ENCODE data around the gene TCEA2.
A peak's percentile ranks its signal among the peaks of the same experiment; 100 is the strongest.

Gene TCEA2

GRCh38 chr20:64049060-64049877 lies 13.7 kb upstream of the TCEA2 start, which contains the start of gene SOX18:
Gene SOX18 (minus strand): TSS chr20:64049639. CDS start chr20:64049516, 123 bp downstream.
- Histone ChIP-seq H3K4me3 (ENCODE audit: control insufficient read depth in 1 of 7, extremely low read depth in 1 of 7, insufficient read depth in 4 of 7, low read depth in 2 of 7, low read length in 6 of 7) (peak within 1 kb of the TSS in 5 of 7 experiments; percentile 40 to 67 (median 51)), H3K27ac (ENCODE audit: insufficient read depth in 1 of 2, low read depth in 1 of 2, low read length in 2 of 2, poor library complexity in 1 of 2, severe bottlenecking in 2 of 2) (peak within 1 kb of the TSS in 1 of 2 experiments; percentile 61), H3K9me3 (ENCODE audit: control extremely low read depth in 1 of 5, control insufficient read depth in 4 of 5, insufficient read depth in 2 of 5, low read depth in 1 of 5, low read length in 4 of 5) (no peaks in the 10 kb centered on the region), H3K36me3 (ENCODE audit: control insufficient read depth in 4 of 4, insufficient read depth in 4 of 4, low read length in 3 of 4) (peaks cover 0 to 4% (median 0%) of the 10 kb centered on the region in 4 experiments), H3K27me3 (replicated peaks in 2 of 5; ENCODE audit: control insufficient read depth in 4 of 5, insufficient read depth in 5 of 5, low read length in 4 of 5) (peaks cover 0 to 30% (median 0%) of the 10 kb centered on the region in 5 experiments), H3K4me1 (ENCODE audit: control extremely low read depth in 1 of 4, control insufficient read depth in 4 of 4, insufficient read depth in 4 of 4, low read length in 3 of 4) (peaks cover 0 to 88% (median 65%) of the 10 kb centered on the region in 4 experiments)
- ChIA-PET CTCF (interaction anchor here (1.3 to 15.2 kb wide), 3 partner anchors 10 to 21 kb away, joined by 3 to 187 read pairs (median 37); partner anchors contain the start of gene C20orf204), POLR2A (interaction anchor here (0.6 kb wide), 1 partner anchor 10 kb away, joined by 3 read pairs; no protein-coding TSS in a partner anchor)
- WGBS (ENCODE audit: insufficient coverage): under 1% methylated on average over 46 of the region's 111 CpGs
- DNase-seq: peak in 2 of 3 donors; percentile 50 to 56

GRCh38 chr20:64049878-64050260 lies 13.1 kb upstream of the TCEA2 start:
- WGBS (ENCODE audit: insufficient coverage): 8% methylated on average over 13 of the region's 16 CpGs
- H3K27ac ChIP-seq (ENCODE audit: insufficient read depth in 1 of 2, low read depth in 1 of 2, low read length in 2 of 2, poor library complexity in 1 of 2, severe bottlenecking in 2 of 2): peak overlapping the region in 1 of 2 experiments; percentile 61
- peak overlapping the region in 5 of 7 experiments; percentile 20 to 67 (median 50) for H3K4me3 ChIP-seq (ENCODE audit: control insufficient read depth in 1 of 7, extremely low read depth in 1 of 7, insufficient read depth in 4 of 7, low read depth in 2 of 7, low read length in 6 of 7)
- peaks cover 2 to 89% (median 65%) of the 10 kb centered on the region in 4 experiments for H3K4me1 ChIP-seq (ENCODE audit: control extremely low read depth in 1 of 4, control insufficient read depth in 4 of 4, insufficient read depth in 4 of 4, low read length in 3 of 4)
- no peak for DNase-seq
- H3K9me3 ChIP-seq (ENCODE audit: control extremely low read depth in 1 of 5, control insufficient read depth in 4 of 5, insufficient read depth in 2 of 5, low read depth in 1 of 5, low read length in 4 of 5): no peaks in the 10 kb centered on the region
- H3K27me3 ChIP-seq (replicated peaks in 2 of 5; ENCODE audit: control insufficient read depth in 4 of 5, insufficient read depth in 5 of 5, low read length in 4 of 5): peaks cover 0 to 30% (median 0%) of the 10 kb centered on the region in 5 experiments
- H3K36me3 ChIP-seq (ENCODE audit: control insufficient read depth in 4 of 4, insufficient read depth in 4 of 4, low read length in 3 of 4): peaks cover 0 to 4% (median 0%) of the 10 kb centered on the region in 4 experiments
- POLR2A ChIA-PET: interaction anchor here (0.6 kb wide), 1 partner anchor 11 kb away, joined by 3 read pairs; no protein-coding TSS in a partner anchor
- CTCF ChIA-PET: interaction anchor here (1.1 to 15.2 kb wide), 5 partner anchors 11 to 58 kb away, joined by 3 to 187 read pairs (median 5); partner anchors contain the start of genes C20orf204 and NPBWR2

- peak overlapping the region in 5 of 7 experiments; percentile 20 to 67 (median 50) for H3K4me3 ChIP-seq (ENCODE audit: control insufficient read depth in 1 of 7, extremely low read depth in 1 of 7, insufficient read depth in 4 of 7, low read depth in 2 of 7, low read length in 6 of 7)
- H3K4me1 ChIP-seq (ENCODE audit: control extremely low read depth in 1 of 4, control insufficient read depth in 4 of 4, insufficient read depth in 4 of 4, low read length in 3 of 4): peaks cover 2 to 89% (median 67%) of the 10 kb centered on the region in 4 experiments
- H3K9me3 ChIP-seq (ENCODE audit: control extremely low read depth in 1 of 5, control insufficient read depth in 4 of 5, insufficient read depth in 2 of 5, low read depth in 1 of 5, low read length in 4 of 5): no peaks in the 10 kb centered on the region
- 52% methylated on average over 15 of the region's 23 CpGs for whole genome bisulfite sequencing (ENCODE audit: insufficient coverage)
- POLR2A ChIA-PET: no interaction called here
- CTCF ChIA-PET: interaction anchor here (1.1 to 15.2 kb wide), 5 partner anchors 12 to 58 kb away, joined by 3 to 187 read pairs (median 5); partner anchors contain the start of genes C20orf204 and NPBWR2
- peaks cover 0 to 30% (median 0%) of the 10 kb centered on the region in 5 experiments for H3K27me3 ChIP-seq (replicated peaks in 2 of 5; ENCODE audit: control insufficient read depth in 4 of 5, insufficient read depth in 5 of 5, low read length in 4 of 5)
- peak overlapping the region in 1 of 2 experiments; percentile 61 for H3K27ac ChIP-seq (ENCODE audit: insufficient read depth in 1 of 2, low read depth in 1 of 2, low read length in 2 of 2, poor library complexity in 1 of 2, severe bottlenecking in 2 of 2)
- H3K36me3 ChIP-seq (ENCODE audit: control insufficient read depth in 4 of 4, insufficient read depth in 4 of 4, low read length in 3 of 4): peaks cover 0 to 4% (median 0%) of the 10 kb centered on the region in 4 experiments
- DNase-seq: peak in 1 of 3 donors; percentile 46
Observed at GRCh38 chr20:64050261-64051032, 12.6 kb upstream of the TCEA2 start.

- H3K27me3 ChIP-seq (replicated peaks in 2 of 5; ENCODE audit: control insufficient read depth in 4 of 5, insufficient read depth in 5 of 5, low read length in 4 of 5): peaks cover 0 to 30% (median 0%) of the 10 kb centered on the region in 5 experiments
- no peaks in the 10 kb centered on the region for H3K9me3 ChIP-seq (ENCODE audit: control extremely low read depth in 1 of 5, control insufficient read depth in 4 of 5, insufficient read depth in 2 of 5, low read depth in 1 of 5, low read length in 4 of 5)
- WGBS (ENCODE audit: insufficient coverage): 87% methylated on average over 11 of the region's 11 CpGs
- ChIA-PET CTCF (interaction anchor here (1.1 to 15.2 kb wide), 7 partner anchors 9 to 57 kb away, joined by 4 to 187 read pairs (median 5); partner anchors contain the start of genes C20orf204 and NPBWR2), POLR2A (no interaction called here)
- H3K36me3 ChIP-seq (ENCODE audit: control insufficient read depth in 4 of 4, insufficient read depth in 4 of 4, low read length in 3 of 4): peaks cover 0 to 4% (median 0%) of the 10 kb centered on the region in 4 experiments
- no peak overlapping the region for H3K27ac ChIP-seq (ENCODE audit: insufficient read depth in 1 of 2, low read depth in 1 of 2, low read length in 2 of 2, poor library complexity in 1 of 2, severe bottlenecking in 2 of 2)
- DNase-seq: no peak
- H3K4me3 ChIP-seq (ENCODE audit: control insufficient read depth in 1 of 7, extremely low read depth in 1 of 7, insufficient read depth in 4 of 7, low read depth in 2 of 7, low read length in 6 of 7): no peak overlapping the region
- peaks cover 2 to 89% (median 70%) of the 10 kb centered on the region in 4 experiments for H3K4me1 ChIP-seq (ENCODE audit: control extremely low read depth in 1 of 4, control insufficient read depth in 4 of 4, insufficient read depth in 4 of 4, low read length in 3 of 4)
Observed at GRCh38 chr20:64051033-64051452, 12.0 kb upstream of the TCEA2 start.

- DNase-seq: no peak
- ChIA-PET CTCF (interaction anchor here (1.5 to 15.2 kb wide), 8 partner anchors 9 to 69 kb away, joined by 4 to 187 read pairs (median 8); partner anchors contain the start of genes C20orf204 and TCEA2), POLR2A (interaction anchor here (0.6 to 1.2 kb wide), 2 partner anchors 9 to 11 kb away, joined by 3 to 6 read pairs; no protein-coding TSS in a partner anchor)
- 91% methylated on average over 13 of the region's 15 CpGs for WGBS (ENCODE audit: insufficient coverage)
- Histone ChIP-seq H3K36me3 (ENCODE audit: control insufficient read depth in 4 of 4, insufficient read depth in 4 of 4, low read length in 3 of 4) (peaks cover 0 to 4% (median 0%) of the 10 kb centered on the region in 4 experiments), H3K9me3 (ENCODE audit: control extremely low read depth in 1 of 5, control insufficient read depth in 4 of 5, insufficient read depth in 2 of 5, low read depth in 1 of 5, low read length in 4 of 5) (no peaks in the 10 kb centered on the region), H3K4me1 (ENCODE audit: control extremely low read depth in 1 of 4, control insufficient read depth in 4 of 4, insufficient read depth in 4 of 4, low read length in 3 of 4) (peaks cover 2 to 91% (median 75%) of the 10 kb centered on the region in 4 experiments), H3K27ac (ENCODE audit: insufficient read depth in 1 of 2, low read depth in 1 of 2, low read length in 2 of 2, poor library complexity in 1 of 2, severe bottlenecking in 2 of 2) (no peak overlapping the region), H3K4me3 (ENCODE audit: control insufficient read depth in 1 of 7, extremely low read depth in 1 of 7, insufficient read depth in 4 of 7, low read depth in 2 of 7, low read length in 6 of 7) (no peak overlapping the region), H3K27me3 (replicated peaks in 2 of 5; ENCODE audit: control insufficient read depth in 4 of 5, insufficient read depth in 5 of 5, low read length in 4 of 5) (peaks cover 0 to 30% (median 0%) of the 10 kb centered on the region in 5 experiments)
Observed at GRCh38 chr20:64051561-64052325, 11.3 kb upstream of the TCEA2 start.

- ChIA-PET POLR2A (interaction anchor here (0.6 to 1.2 kb wide), 2 partner anchors 9 to 10 kb away, joined by 3 to 6 read pairs; no protein-coding TSS in a partner anchor), CTCF (interaction anchor here (1.2 to 15.2 kb wide), 10 partner anchors 8 to 72 kb away, joined by 4 to 187 read pairs (median 8); partner anchors contain the start of genes C20orf204, SAMD10 and TCEA2)
- Histone ChIP-seq H3K4me1 (ENCODE audit: control extremely low read depth in 1 of 4, control insufficient read depth in 4 of 4, insufficient read depth in 4 of 4, low read length in 3 of 4) (peaks cover 2 to 92% (median 81%) of the 10 kb centered on the region in 4 experiments), H3K27ac (ENCODE audit: insufficient read depth in 1 of 2, low read depth in 1 of 2, low read length in 2 of 2, poor library complexity in 1 of 2, severe bottlenecking in 2 of 2) (no peak overlapping the region), H3K4me3 (ENCODE audit: control insufficient read depth in 1 of 7, extremely low read depth in 1 of 7, insufficient read depth in 4 of 7, low read depth in 2 of 7, low read length in 6 of 7) (no peak overlapping the region), H3K27me3 (replicated peaks in 2 of 5; ENCODE audit: control insufficient read depth in 4 of 5, insufficient read depth in 5 of 5, low read length in 4 of 5) (peaks cover 0 to 24% (median 0%) of the 10 kb centered on the region in 5 experiments), H3K9me3 (ENCODE audit: control extremely low read depth in 1 of 5, control insufficient read depth in 4 of 5, insufficient read depth in 2 of 5, low read depth in 1 of 5, low read length in 4 of 5) (no peaks in the 10 kb centered on the region), H3K36me3 (ENCODE audit: control insufficient read depth in 4 of 4, insufficient read depth in 4 of 4, low read length in 3 of 4) (peaks cover 0 to 1% (median 0%) of the 10 kb centered on the region in 4 experiments)
- DNase-seq: no peak
- 95% methylated on average over 6 of the region's 10 CpGs for WGBS (ENCODE audit: insufficient coverage)
Observed at GRCh38 chr20:64052326-64052722, 10.7 kb upstream of the TCEA2 start.
